CD4-positive, alpha-beta T cell (primary cell): ENCODE measurements around the gene ADAMTS17. TPM values are rescaled to one million over a fixed set of nuclear protein-coding genes. Genes with fewer than 3 reads are reported as not detected.

Experiments
- ATAC-seq: fragments of 200-7000 bp; cut with Tn5 transposase; one replicate; pipeline ENCODE4 v1.10.0; 2022; ENCODE audit warnings: mild to moderate bottlenecking; ENCODE audit not compliant: poor library complexity
- CTCF ChIA-PET: fragments of 350-600 bp; sonication (Branson Sonifier 250); formaldehyde crosslinking; loops from one replicate; lab custom pipeline; 2021; ENCODE audit warnings: antibody characterized with exemption, inconsistent platforms; lab: Charles Lee
- POLR2A ChIA-PET: fragments of 350-600 bp; sonication (Branson Sonifier 250); formaldehyde crosslinking; loops from one replicate; lab custom pipeline; 2021; ENCODE audit warnings: antibody characterized with exemption, inconsistent platforms; lab: Charles Lee
- DNase-seq, 14 experiments: peaks; one replicate each; pipeline ENCODE4 v3.0.0-alpha.2; 2013 to 2020; ENCODE audit warnings: mixed read lengths in 2 of 14
- H3K27ac ChIP-seq, 2 donors: one replicate each; pipeline versions ENCODE4 v1.5.1 to v1.7.0; 2013; ENCODE audit warnings: low read length in 2 of 2, low read depth in 1 of 2, mild to moderate bottlenecking in 1 of 2
- H3K27me3 ChIP-seq, 2 experiments: 1 replicate in 1 of 2; 2 replicates in 1 of 2; pipeline versions ENCODE4 v1.6.1 to v1.7.0; 2013; ENCODE audit warnings: low read length in 2 of 2, control low read depth in 1 of 2, mild to moderate bottlenecking in 1 of 2, moderate library complexity in 1 of 2; ENCODE audit not compliant: insufficient read depth in 2 of 2, control insufficient read depth in 1 of 2
- H3K36me3 ChIP-seq: one replicate; pipeline ENCODE4 v1.6.1; 2013; ENCODE audit warnings: low read length, control low read depth; ENCODE audit not compliant: insufficient read depth
- H3K4me1 ChIP-seq: one replicate; pipeline ENCODE4 v1.6.1; 2013; ENCODE audit warnings: low read length, control low read depth; ENCODE audit not compliant: insufficient read depth
- H3K4me3 ChIP-seq: one replicate; pipeline ENCODE4 v1.5.1; 2013; ENCODE audit warnings: mild to moderate bottlenecking, low read length, moderate library complexity
- H3K9me3 ChIP-seq, 2 experiments: 1 replicate in 1 of 2; 2 replicates in 1 of 2; pipeline versions ENCODE4 v1.6.1 to v1.7.0; 2013; ENCODE audit warnings: low read length in 2 of 2, mild to moderate bottlenecking in 2 of 2, control low read depth in 1 of 2, moderate library complexity in 1 of 2; ENCODE audit not compliant: control insufficient read depth in 1 of 2, insufficient read depth in 1 of 2
- H3K27ac Mint-ChIP-seq: one replicate; pipeline ENCODE4 v1.8.0; 2020; ENCODE audit warnings: mixed read lengths
- H3K27me3 Mint-ChIP-seq: one replicate; pipeline ENCODE4 v1.8.0; 2021; ENCODE audit warnings: mixed read lengths
- H3K36me3 Mint-ChIP-seq: one replicate; pipeline ENCODE4 v1.8.0; 2021; ENCODE audit warnings: low read depth, mixed read lengths
- H3K4me1 Mint-ChIP-seq: one replicate; pipeline ENCODE4 v1.8.0; 2021; ENCODE audit warnings: low read depth, mixed read lengths
- H3K4me3 Mint-ChIP-seq: one replicate; pipeline ENCODE4 v1.8.0; 2020; ENCODE audit warnings: mild to moderate bottlenecking, mixed read lengths
- H3K9me3 Mint-ChIP-seq: one replicate; pipeline ENCODE4 v1.8.0; 2020; ENCODE audit warnings: mixed read lengths
- intact Hi-C, 2 experiments: fragments of 100-400 bp; cut with DNase I in 1 of 2; cut with micrococcal nuclease in 1 of 2; formaldehyde crosslinking; loops; one replicate each; pipeline versions ENCODE4 v1.15.1 to v1.9.0; 2023 to 2025; cut with DNase I, micrococcal nuclease
- total RNA-seq, 174 experiments: library from RNA in 2 of 174; stranded (reverse) in 2 of 174; gene quantifications; one replicate each; pipeline ENCODE4 v1.2.3 and lab custom pipeline; 2021 to 2026
- TF ChIP-seq, protein P1 (sequence below): fragments of 200-600 bp; IDR thresholded peaks from one replicate; pipeline ENCODE4 v1.8.0; 2022; ENCODE audit warnings: antibody characterized with exemption, mild to moderate bottlenecking

Gene ADAMTS17
- total RNA-seq, 2 experiments from 2014 or later: 9.9 to 13.2 TPM

- intact Hi-C loops: no loop called here
- Mint-ChIP-seq H3K4me1 (no peaks in the 10 kb centered on the region), H3K36me3 (no peaks in the 10 kb centered on the region), H3K4me3 (no peak overlapping the region), H3K9me3 (no peaks in the 10 kb centered on the region), H3K27ac (no peak overlapping the region), H3K27me3 (no peaks in the 10 kb centered on the region)
- ChIA-PET POLR2A (no interaction called here), CTCF (no interaction called here)
- DNase-seq: no peak
- ATAC-seq: no peak
- Histone ChIP-seq H3K9me3 (peaks cover 0 to 16% of the 10 kb centered on the region in 2 experiments), H3K36me3 (no peaks in the 10 kb centered on the region), H3K4me3 (no peak overlapping the region), H3K4me1 (no peaks in the 10 kb centered on the region), H3K27me3 (no peaks in the 10 kb centered on the region), H3K27ac (no peak overlapping the region)
- TF ChIP-seq, protein P1, sequence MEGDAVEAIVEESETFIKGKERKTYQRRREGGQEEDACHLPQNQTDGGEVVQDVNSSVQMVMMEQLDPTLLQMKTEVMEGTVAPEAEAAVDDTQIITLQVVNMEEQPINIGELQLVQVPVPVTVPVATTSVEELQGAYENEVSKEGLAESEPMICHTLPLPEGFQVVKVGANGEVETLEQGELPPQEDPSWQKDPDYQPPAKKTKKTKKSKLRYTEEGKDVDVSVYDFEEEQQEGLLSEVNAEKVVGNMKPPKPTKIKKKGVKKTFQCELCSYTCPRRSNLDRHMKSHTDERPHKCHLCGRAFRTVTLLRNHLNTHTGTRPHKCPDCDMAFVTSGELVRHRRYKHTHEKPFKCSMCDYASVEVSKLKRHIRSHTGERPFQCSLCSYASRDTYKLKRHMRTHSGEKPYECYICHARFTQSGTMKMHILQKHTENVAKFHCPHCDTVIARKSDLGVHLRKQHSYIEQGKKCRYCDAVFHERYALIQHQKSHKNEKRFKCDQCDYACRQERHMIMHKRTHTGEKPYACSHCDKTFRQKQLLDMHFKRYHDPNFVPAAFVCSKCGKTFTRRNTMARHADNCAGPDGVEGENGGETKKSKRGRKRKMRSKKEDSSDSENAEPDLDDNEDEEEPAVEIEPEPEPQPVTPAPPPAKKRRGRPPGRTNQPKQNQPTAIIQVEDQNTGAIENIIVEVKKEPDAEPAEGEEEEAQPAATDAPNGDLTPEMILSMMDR: no peak
Measured at GRCh38 chr15:99984491-99985243, 357.1 kb downstream of the ADAMTS17 start.

GRCh38 chr15:99983886-99984286 lies 357.9 kb downstream of the ADAMTS17 start:
- Mint-ChIP-seq H3K4me1 (no peaks in the 10 kb centered on the region), H3K27ac (no peak overlapping the region)
- TF ChIP-seq, protein P1: no peak

DNA sequence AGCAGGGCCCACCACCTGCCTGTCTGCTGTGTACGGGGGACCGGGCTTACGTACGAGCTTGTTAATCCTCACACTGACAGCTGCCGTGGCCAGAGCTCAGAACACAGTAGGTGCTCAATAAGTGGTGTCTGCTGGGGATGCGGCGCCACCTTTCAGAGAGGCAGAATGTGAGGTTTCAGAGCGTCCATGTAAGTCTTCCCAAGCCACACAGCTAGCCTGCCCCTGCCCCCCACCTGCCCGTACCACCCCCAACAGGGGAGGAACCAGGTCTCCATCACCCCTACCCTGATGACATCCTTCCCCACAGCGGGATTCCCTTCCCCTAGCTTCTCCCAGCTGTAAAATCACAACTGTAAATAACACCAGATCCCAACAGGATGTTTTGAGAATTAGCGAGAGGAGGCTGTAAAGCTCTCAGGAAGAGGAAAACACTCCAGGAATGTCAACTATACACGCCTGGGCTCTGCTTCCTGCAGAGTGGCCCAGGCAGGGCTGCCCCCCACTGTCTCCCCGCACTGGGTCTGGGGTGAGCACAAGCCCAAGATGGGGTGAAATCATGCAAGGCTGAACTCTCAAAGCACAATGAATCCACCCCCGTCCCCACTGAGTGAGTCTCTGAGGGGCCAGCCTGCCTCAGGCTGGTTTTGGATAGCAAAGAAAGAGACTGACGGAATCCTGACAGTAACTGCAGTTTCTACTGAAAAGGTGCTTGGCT lies 358.4 kb downstream of the ADAMTS17 start:
- DNase-seq (no peak), ATAC-seq (no peak)
- intact Hi-C loops: no loop called here
- Histone ChIP-seq H3K4me3 (no peak overlapping the region), H3K27ac (no peak overlapping the region), H3K36me3 (no peaks in the 10 kb centered on the region), H3K4me1 (no peaks in the 10 kb centered on the region), H3K9me3 (peaks cover 0 to 7% of the 10 kb centered on the region in 2 experiments), H3K27me3 (no peaks in the 10 kb centered on the region)
- H3K4me1 Mint-ChIP-seq: no peaks in the 10 kb centered on the region
- H3K36me3 Mint-ChIP-seq: no peaks in the 10 kb centered on the region
- ChIA-PET CTCF (no interaction called here), POLR2A (no interaction called here)
- H3K4me3 Mint-ChIP-seq: no peak overlapping the region
- no peak overlapping the region for H3K27ac Mint-ChIP-seq
- H3K9me3 Mint-ChIP-seq: no peaks in the 10 kb centered on the region
- no peaks in the 10 kb centered on the region for H3K27me3 Mint-ChIP-seq
- TF ChIP-seq, protein P1: no peak

More at GRCh38 chr15:99983886-99984286, 357.9 kb downstream of the ADAMTS17 start:
- no peaks in the 10 kb centered on the region for H3K27me3 ChIP-seq
- intact Hi-C loops: no loop called here
- Mint-ChIP-seq H3K36me3 (no peaks in the 10 kb centered on the region), H3K4me3 (no peak overlapping the region), H3K9me3 (no peaks in the 10 kb centered on the region), H3K27me3 (no peaks in the 10 kb centered on the region)
- H3K4me1 ChIP-seq: no peaks in the 10 kb centered on the region
- H3K36me3 ChIP-seq: no peaks in the 10 kb centered on the region
- CTCF ChIA-PET: no interaction called here
- peaks cover 0 to 12% of the 10 kb centered on the region in 2 experiments for H3K9me3 ChIP-seq
- ATAC-seq: no peak
- no peak for DNase-seq
- POLR2A ChIA-PET: no interaction called here
- H3K27ac ChIP-seq: no peak overlapping the region
- H3K4me3 ChIP-seq: no peak overlapping the region
